Parathyroid adenoma (tissue), 2 donors: Measurements from ENCODE around the gene RERE.

ENCODE experiments used
- H2AFZ ChIP-seq: fragments of 300-600 bp; sonication (generic); one replicate; pipeline ENCODE4 v1.7.0; 2017; ENCODE audit warnings: antibody characterized with exemption, mild to moderate bottlenecking
- H3K27ac ChIP-seq: fragments of 300-600 bp; sonication (generic); one replicate; pipeline ENCODE4 v1.7.0; 2017
- H3K27me3 ChIP-seq: fragments of 300-600 bp; sonication (generic); one replicate; pipeline ENCODE4 v1.7.0; 2017; ENCODE audit warnings: low read length; ENCODE audit not compliant: control insufficient read depth, insufficient read depth
- H3K36me3 ChIP-seq: fragments of 300-600 bp; sonication (generic); one replicate; pipeline ENCODE4 v1.7.0; 2017; ENCODE audit warnings: low read length; ENCODE audit not compliant: control insufficient read depth, insufficient read depth
- H3K4me1 ChIP-seq: fragments of 300-600 bp; sonication (generic); one replicate; pipeline ENCODE4 v1.7.0; 2017; ENCODE audit warnings: control low read depth
- H3K4me2 ChIP-seq: fragments of 300-600 bp; sonication (generic); one replicate; pipeline ENCODE4 v1.7.0; 2017; ENCODE audit warnings: low read length
- H3K4me3 ChIP-seq: fragments of 300-600 bp; sonication (generic); one replicate; pipeline ENCODE4 v1.7.0; 2017; ENCODE audit warnings: low read depth, low read length
- H3K79me2 ChIP-seq: fragments of 300-600 bp; sonication (generic); one replicate; pipeline ENCODE4 v1.7.0; 2017; ENCODE audit warnings: control low read depth
- H3K9ac ChIP-seq: fragments of 300-600 bp; sonication (generic); one replicate; pipeline ENCODE4 v1.7.0; 2017; ENCODE audit warnings: mild to moderate bottlenecking
- H3K9me3 ChIP-seq: fragments of 300-600 bp; sonication (generic); one replicate; pipeline ENCODE4 v1.7.0; 2017; ENCODE audit warnings: low read length; ENCODE audit not compliant: control insufficient read depth
- TF ChIP-seq, protein P1 (sequence below): fragments of 300-600 bp; sonication (generic); IDR thresholded peaks from one replicate; pipeline ENCODE4 v1.7.0; 2017; ENCODE audit warnings: antibody characterized with exemption, mild to moderate bottlenecking
- donor health status: primary hyperparathyroidism.

The RERE gene

DNA sequence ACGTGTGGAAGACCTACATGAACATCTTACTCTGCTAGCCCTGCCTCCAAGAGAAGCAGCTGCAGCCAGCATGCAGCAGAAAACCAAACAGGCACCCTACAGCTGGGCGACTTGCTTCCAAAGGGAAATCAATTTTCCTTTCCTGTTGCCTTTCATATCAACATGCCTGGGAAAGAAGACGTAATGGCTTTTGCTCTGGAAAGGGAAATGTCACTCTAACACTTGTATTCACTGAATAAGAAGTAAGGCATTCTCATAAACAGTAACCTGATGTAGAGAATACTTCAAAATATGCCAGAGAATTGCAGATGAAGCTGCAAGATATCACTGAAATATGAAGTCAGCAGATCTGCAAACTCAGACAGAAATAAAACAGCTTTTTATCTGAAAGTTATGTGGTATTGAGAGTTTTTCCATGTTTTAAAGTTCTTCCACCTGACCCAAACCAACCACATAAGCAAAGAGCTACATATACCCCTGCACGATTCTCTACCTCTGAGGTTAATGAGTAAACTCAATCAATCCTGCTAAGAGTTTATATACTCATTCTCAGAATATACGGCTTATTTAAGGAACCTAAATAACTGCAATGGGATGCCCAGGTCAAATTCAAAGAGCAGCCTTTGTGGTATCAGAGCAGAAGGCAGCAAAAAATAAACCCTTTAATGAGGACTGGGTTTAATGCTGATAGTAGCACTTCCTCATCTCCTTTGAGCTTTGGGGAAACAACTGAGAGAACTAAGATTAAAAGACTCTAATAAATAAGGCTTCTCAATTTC is 150.9 kb downstream of the RERE start:
- peaks cover 63% of the 10 kb centered on the region for H3K4me1 ChIP-seq
- H3K27ac ChIP-seq: peak overlapping the region; percentile 70
- no peaks in the 10 kb centered on the region for H3K9me3 ChIP-seq
- H3K4me3 ChIP-seq: no peak overlapping the region
- H3K79me2 ChIP-seq: peaks cover 19% of the 10 kb centered on the region
- TF ChIP-seq, protein P1, sequence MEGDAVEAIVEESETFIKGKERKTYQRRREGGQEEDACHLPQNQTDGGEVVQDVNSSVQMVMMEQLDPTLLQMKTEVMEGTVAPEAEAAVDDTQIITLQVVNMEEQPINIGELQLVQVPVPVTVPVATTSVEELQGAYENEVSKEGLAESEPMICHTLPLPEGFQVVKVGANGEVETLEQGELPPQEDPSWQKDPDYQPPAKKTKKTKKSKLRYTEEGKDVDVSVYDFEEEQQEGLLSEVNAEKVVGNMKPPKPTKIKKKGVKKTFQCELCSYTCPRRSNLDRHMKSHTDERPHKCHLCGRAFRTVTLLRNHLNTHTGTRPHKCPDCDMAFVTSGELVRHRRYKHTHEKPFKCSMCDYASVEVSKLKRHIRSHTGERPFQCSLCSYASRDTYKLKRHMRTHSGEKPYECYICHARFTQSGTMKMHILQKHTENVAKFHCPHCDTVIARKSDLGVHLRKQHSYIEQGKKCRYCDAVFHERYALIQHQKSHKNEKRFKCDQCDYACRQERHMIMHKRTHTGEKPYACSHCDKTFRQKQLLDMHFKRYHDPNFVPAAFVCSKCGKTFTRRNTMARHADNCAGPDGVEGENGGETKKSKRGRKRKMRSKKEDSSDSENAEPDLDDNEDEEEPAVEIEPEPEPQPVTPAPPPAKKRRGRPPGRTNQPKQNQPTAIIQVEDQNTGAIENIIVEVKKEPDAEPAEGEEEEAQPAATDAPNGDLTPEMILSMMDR: no peak
- no peaks in the 10 kb centered on the region for H3K27me3 ChIP-seq
- H3K36me3 ChIP-seq: no peaks in the 10 kb centered on the region
- H3K9ac ChIP-seq: no peak overlapping the region
- H2AFZ ChIP-seq: no peak overlapping the region
- peak overlapping the region; percentile 4 for H3K4me2 ChIP-seq

DNA sequence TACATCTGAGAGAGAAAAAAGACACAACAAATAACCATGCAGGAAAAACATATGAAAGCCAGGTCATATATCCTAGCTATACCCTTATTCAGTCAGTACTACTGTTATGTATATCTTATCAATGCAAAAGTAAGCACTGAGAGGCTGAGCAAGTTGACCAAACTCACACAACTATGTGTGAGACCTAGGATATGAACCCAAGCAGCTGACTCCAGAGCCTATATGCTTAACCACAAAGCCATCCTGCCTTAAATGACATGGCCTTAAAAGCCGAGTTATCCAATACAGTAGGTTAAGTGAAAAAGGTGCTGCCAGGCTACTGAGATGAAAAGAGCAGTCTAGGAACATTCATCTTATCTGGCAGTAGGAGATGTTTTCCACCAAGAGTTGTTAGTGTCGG is 151.6 kb downstream of the RERE start:
- Histone ChIP-seq H3K9me3 (no peaks in the 10 kb centered on the region), H3K9ac (no peak overlapping the region), H2AFZ (no peak overlapping the region), H3K4me1 (peaks cover 68% of the 10 kb centered on the region), H3K4me3 (no peak overlapping the region), H3K79me2 (peaks cover 26% of the 10 kb centered on the region), H3K4me2 (peak overlapping the region; percentile 4), H3K27me3 (no peaks in the 10 kb centered on the region), H3K27ac (peak overlapping the region; percentile 70), H3K36me3 (no peaks in the 10 kb centered on the region)
- TF ChIP-seq, protein P1: no peak

DNA sequence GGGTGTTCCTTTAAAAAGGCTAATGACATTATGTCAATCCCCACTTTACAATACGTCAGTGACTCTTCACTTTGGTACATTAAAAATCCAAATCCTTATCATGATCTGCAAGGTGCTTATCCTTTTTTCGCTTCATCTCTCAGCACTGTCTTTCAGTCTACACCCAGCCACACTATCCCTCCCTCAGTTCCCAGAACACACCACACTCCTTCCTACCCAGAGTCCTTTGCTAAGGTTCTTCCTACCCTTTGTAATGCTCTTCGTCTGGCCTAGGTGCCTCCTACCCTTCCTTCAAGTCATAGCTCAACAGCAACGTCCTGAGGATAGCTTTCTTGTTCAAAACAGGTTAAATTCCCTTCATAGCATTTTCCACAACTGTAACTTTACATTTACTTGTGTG is 152.6 kb downstream of the RERE start:
- peaks cover 26% of the 10 kb centered on the region for H3K79me2 ChIP-seq
- H3K4me1 ChIP-seq: peaks cover 66% of the 10 kb centered on the region
- H2AFZ ChIP-seq: no peak overlapping the region
- no peak overlapping the region for H3K4me3 ChIP-seq
- no peaks in the 10 kb centered on the region for H3K36me3 ChIP-seq
- H3K4me2 ChIP-seq: no peak overlapping the region
- no peak overlapping the region for H3K9ac ChIP-seq
- TF ChIP-seq, protein P1: no peak
- no peaks in the 10 kb centered on the region for H3K9me3 ChIP-seq
- peak overlapping the region; percentile 70 for H3K27ac ChIP-seq
- no peaks in the 10 kb centered on the region for H3K27me3 ChIP-seq

DNA sequence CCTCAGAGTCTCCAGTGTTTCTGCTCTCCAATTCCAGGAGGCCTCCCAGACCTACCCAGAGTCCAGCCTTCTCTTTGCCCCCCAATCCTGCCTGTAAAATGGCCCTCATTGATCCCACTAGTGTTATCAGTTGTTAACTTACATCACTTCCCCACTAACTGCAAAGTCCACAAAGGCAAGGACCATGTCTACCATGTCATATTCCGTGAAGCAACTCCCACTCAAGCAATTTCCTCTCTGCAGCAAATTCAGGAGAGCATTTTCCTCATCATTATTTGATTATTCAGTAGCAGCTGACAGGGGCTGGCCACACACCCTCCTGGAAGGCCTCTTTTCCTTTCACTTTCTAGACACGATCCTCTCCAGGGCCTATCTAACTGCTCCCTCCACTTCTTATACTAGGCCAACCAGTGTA is 153.5 kb downstream of the RERE start:
- H3K9ac ChIP-seq: no peak overlapping the region
- no peak overlapping the region for H3K4me2 ChIP-seq
- peak overlapping the region; percentile 70 for H3K27ac ChIP-seq
- H3K36me3 ChIP-seq: no peaks in the 10 kb centered on the region
- H2AFZ ChIP-seq: no peak overlapping the region
- TF ChIP-seq, protein P1: no peak
- peaks cover 61% of the 10 kb centered on the region for H3K4me1 ChIP-seq
- peaks cover 26% of the 10 kb centered on the region for H3K79me2 ChIP-seq
- no peak overlapping the region for H3K4me3 ChIP-seq
- no peaks in the 10 kb centered on the region for H3K27me3 ChIP-seq
- no peaks in the 10 kb centered on the region for H3K9me3 ChIP-seq
